HFF-Myc (cell line): Measurements from ENCODE around the gene ABCG1.

Source experiments
- DNase-seq: peaks from one replicate; pipeline ENCODE4 v3.0.0-alpha.2; 2011; ENCODE audit warnings: low read depth; ENCODE audit errors: extremely low read depth
- H3K4me3 ChIP-seq: replicated peaks from 2 replicates; pipeline ENCODE4 v1.5.1; 2011; ENCODE audit warnings: low read depth, mild to moderate bottlenecking, control low read depth, low read length
- CTCF ChIP-seq: IDR thresholded peaks from 2 replicates; pipeline ENCODE4 v1.5.1; 2012; ENCODE audit warnings: mild to moderate bottlenecking, low read depth, low read length, control low read depth; ENCODE audit errors: missing control alignments

The ABCG1 gene

GRCh38 chr21:42309753-42310213 lies 90.8 kb downstream of the ABCG1 start:
- no peak overlapping the region for H3K4me3 ChIP-seq
- peak; percentile 78 for TF ChIP-seq CTCF
- peak; percentile 2 for DNase-seq

DNA sequence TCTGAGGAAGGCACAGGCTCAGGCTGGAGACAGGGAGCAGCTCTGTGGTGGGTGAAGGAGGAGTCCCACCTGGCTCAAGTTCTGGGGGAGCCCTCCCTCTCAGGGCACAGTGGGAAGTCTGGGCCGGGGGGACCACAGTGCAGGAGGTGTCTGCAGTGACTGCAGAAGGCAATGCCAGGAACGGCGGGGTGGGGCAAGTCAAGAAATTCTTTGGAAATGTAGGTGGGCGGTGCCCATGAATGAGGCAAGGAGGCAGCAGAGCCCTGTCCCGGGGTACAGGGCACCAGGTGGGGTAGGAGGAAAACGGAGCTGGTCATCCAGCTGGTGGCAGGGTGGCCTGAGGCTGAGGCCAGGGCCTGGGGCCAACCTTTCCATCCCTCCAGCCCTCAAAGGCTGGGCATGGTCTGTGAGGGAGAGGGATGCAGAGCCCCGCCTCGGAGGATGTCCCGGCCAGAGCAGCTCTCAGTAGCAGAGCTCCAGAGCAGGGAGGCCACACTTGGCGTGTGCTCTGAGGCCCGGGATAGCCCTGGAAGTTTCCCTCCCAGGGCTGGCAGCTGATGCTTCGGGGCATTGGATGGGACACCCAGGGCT lies 91.6 kb downstream of the ABCG1 start:
- TF ChIP-seq CTCF, result no peak
- H3K4me3 ChIP-seq, result no peak overlapping the region
- no peak for DNase-seq

GRCh38 chr21:42311160-42311559 lies 92.2 kb downstream of the ABCG1 start:
- no peak for DNase-seq
- no peak for TF ChIP-seq CTCF
- H3K4me3 ChIP-seq, result no peak overlapping the region

GRCh38 chr21:42311816-42312625 lies 93.1 kb downstream of the ABCG1 start:
- no peak for DNase-seq
- no peak overlapping the region for H3K4me3 ChIP-seq
- no peak for TF ChIP-seq CTCF

- no peak for TF ChIP-seq CTCF
- DNase-seq, result no peak
- H3K4me3 ChIP-seq, result no peak overlapping the region
Measured at GRCh38 chr21:42312626-42313104, 93.7 kb downstream of the ABCG1 start.

DNA sequence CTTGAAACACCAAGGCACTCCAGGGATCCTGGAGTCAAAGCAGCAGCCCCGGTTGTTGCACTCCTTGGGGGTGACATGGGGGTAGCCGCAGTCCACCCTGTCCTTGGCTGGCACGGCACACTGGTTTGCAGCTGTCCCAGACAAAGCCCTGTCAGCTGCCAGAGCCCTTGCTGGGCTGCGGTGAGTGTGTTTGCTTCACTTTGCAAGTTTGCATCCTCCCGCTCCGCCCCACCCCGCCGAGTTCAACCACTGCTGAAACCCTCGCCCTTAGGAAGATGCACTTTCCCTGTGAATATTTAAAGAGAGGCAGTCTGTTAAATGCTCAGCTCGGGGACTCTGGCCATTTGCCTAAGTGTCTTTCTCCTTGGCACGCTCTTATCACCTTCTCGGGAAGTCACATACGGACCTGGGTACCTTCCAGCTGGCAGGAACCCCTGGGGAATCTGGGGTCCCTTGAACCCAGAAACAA lies 94.6 kb downstream of the ABCG1 start:
- no peak for DNase-seq
- no peak for TF ChIP-seq CTCF
- no peak overlapping the region for H3K4me3 ChIP-seq
